Hepatocyte (in vitro differentiated cells): ENCODE measurements around the gene RBCK1.

Experiments used
- EZH2 ChIP-seq: fragments of 200-600 bp; sonication (generic); IDR thresholded peaks from 2 replicates; pipeline ENCODE4 v1.6.1; 2016; ENCODE audit warnings: antibody characterized with exemption, mild to moderate bottlenecking, borderline replicate concordance
- EZH2phosphoT487 ChIP-seq: fragments of 200-600 bp; sonication (generic); IDR thresholded peaks from one replicate; pipeline ENCODE4 v1.6.1; 2018; ENCODE audit warnings: antibody characterized with exemption, mild to moderate bottlenecking, low read depth, moderate library complexity; ENCODE audit not compliant: unreplicated experiment, severe bottlenecking
- TF ChIP-seq, protein P1 (sequence below): fragments of 200-600 bp; sonication (generic); IDR thresholded peaks from 2 replicates; pipeline ENCODE4 v1.5.1; 2016; ENCODE audit warnings: antibody characterized with exemption, mild to moderate bottlenecking; ENCODE audit not compliant: poor library complexity

DNA sequence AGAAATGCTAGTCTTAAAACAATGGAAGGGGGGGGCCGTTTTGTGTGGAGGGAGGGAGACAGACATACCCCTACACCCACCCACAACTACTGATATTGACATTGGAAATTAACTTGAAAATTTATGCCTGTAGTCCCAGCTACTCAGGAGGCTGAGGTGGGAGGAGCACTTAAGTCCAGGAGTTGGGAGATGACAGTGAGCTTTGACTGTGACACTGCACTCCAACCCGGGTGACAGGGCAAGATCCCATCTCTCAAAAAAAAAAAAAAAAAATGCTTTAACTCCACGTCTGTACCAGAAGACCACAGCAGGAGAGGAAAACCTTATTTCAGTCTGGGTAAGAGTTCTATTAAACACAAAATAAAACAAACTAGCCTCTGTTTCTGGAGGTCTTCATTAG lies 52.1 kb downstream of the RBCK1 start:
- TF ChIP-seq, protein P1, sequence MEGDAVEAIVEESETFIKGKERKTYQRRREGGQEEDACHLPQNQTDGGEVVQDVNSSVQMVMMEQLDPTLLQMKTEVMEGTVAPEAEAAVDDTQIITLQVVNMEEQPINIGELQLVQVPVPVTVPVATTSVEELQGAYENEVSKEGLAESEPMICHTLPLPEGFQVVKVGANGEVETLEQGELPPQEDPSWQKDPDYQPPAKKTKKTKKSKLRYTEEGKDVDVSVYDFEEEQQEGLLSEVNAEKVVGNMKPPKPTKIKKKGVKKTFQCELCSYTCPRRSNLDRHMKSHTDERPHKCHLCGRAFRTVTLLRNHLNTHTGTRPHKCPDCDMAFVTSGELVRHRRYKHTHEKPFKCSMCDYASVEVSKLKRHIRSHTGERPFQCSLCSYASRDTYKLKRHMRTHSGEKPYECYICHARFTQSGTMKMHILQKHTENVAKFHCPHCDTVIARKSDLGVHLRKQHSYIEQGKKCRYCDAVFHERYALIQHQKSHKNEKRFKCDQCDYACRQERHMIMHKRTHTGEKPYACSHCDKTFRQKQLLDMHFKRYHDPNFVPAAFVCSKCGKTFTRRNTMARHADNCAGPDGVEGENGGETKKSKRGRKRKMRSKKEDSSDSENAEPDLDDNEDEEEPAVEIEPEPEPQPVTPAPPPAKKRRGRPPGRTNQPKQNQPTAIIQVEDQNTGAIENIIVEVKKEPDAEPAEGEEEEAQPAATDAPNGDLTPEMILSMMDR: no peak
- no peak for TF ChIP-seq EZH2
- TF ChIP-seq EZH2phosphoT487: no peak
